NT2/D1 (cell line): ENCODE results near the gene BCAN.

Experiments
- SUZ12 ChIP-seq: IDR thresholded peaks from 2 replicates; pipeline ENCODE4 v1.6.1; 2011; ENCODE audit not compliant: insufficient read length, insufficient read depth; ENCODE audit errors: extremely low read depth
- YY1 ChIP-seq: IDR thresholded peaks from 2 replicates; pipeline ENCODE4 v1.6.1; 2011; ENCODE audit not compliant: insufficient read length, insufficient read depth
- ZNF274 ChIP-seq: IDR thresholded peaks from 2 replicates; pipeline ENCODE4 v1.6.1; 2011; ENCODE audit warnings: mild to moderate bottlenecking, low read depth, low read length

DNA sequence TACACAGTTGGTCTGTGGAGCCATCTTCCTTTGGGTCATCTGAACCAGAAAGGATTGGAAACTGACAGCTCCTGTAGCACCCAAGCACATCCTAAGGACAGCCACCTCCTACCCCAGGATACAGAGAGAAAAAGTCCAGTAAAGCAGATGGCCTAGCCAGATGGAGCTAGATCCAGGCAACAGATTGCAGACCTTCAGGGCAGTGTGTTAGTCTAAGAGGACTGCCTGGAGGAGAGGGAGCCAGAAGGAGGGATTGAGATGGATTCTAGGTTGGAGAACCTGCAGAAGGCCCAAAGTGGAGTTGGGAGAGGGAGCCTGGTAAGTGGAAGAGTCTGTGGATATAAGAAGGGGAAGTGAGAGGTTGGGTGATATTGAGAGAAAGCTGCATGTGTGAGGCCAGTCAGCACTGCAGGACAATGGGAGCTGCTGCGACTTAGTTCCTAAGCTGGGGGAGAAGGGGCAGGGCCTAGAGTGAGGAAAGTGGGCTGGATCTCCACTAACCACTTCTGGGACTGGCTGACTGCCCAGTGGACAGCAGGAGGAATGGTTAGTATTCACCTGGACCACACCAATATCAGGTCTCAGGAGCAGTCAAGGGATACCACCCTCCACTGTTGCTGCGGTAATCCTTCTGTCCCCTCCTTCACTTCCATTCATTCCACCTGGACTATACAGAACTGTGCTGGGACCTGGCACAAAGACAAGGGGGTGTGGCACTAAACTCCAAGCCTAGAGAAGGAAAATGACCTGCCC, 13.4 kb downstream of the BCAN start:
- TF ChIP-seq ZNF274 (no peak), YY1 (no peak), SUZ12 (no peak)
